Nephron (organoid): ENCODE data around the gene MYOD1.

Experiments used
- H3K27ac Mint-ChIP-seq, 3 experiments: 2 replicates each; pipeline ENCODE4 v1.8.0; 2020; ENCODE audit warnings: mixed read lengths in 3 of 3, mild to moderate bottlenecking in 2 of 3, moderate library complexity in 1 of 3
- H3K27me3 Mint-ChIP-seq: 2 replicates; pipeline ENCODE4 v1.8.0; 2021; ENCODE audit warnings: low read depth, mild to moderate bottlenecking, moderate library complexity, mixed read lengths
- H3K36me3 Mint-ChIP-seq: 2 replicates; pipeline ENCODE4 v1.8.0; 2020; ENCODE audit warnings: low read depth, mixed read lengths
- H3K4me1 Mint-ChIP-seq: 2 replicates; pipeline ENCODE4 v1.8.0; 2020; ENCODE audit warnings: mixed read lengths
- H3K4me3 Mint-ChIP-seq, 3 experiments: 2 replicates each; pipeline ENCODE4 v1.8.0; 2020; ENCODE audit warnings: mild to moderate bottlenecking in 3 of 3, mixed read lengths in 3 of 3, moderate library complexity in 2 of 3
- H3K9me3 Mint-ChIP-seq: 2 replicates; pipeline ENCODE4 v1.8.0; 2020; ENCODE audit warnings: mixed read lengths
- TF ChIP-seq, protein P1 (sequence below), 3 experiments: fragments of 200-600 bp; sonication (generic); IDR thresholded peaks; one replicate each; pipeline ENCODE4 v1.5.0; 2021; ENCODE audit warnings: antibody characterized with exemption in 3 of 3; ENCODE audit not compliant: unreplicated experiment in 3 of 3

The MYOD1 gene

DNA sequence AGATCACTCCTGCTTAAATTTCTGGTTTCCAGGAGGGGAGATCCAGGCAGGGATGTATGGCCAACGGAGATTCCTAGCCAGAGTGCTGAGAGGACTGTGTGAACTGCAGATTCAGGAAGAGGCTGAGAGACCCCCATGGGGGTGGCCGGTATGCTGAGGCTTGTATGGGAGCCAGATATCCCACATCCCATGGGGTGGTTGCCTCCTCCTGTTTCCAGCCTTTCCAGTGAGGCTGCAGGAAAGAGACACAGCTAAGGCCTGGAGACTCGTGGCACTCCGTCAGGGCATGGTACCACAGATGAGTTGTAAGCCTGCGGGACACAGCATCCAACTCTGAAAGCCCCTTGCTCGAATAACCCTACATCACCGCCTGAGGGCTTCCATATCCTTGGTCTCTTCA lies 1.4 kb upstream of the MYOD1 start:
- TF ChIP-seq, protein P1, sequence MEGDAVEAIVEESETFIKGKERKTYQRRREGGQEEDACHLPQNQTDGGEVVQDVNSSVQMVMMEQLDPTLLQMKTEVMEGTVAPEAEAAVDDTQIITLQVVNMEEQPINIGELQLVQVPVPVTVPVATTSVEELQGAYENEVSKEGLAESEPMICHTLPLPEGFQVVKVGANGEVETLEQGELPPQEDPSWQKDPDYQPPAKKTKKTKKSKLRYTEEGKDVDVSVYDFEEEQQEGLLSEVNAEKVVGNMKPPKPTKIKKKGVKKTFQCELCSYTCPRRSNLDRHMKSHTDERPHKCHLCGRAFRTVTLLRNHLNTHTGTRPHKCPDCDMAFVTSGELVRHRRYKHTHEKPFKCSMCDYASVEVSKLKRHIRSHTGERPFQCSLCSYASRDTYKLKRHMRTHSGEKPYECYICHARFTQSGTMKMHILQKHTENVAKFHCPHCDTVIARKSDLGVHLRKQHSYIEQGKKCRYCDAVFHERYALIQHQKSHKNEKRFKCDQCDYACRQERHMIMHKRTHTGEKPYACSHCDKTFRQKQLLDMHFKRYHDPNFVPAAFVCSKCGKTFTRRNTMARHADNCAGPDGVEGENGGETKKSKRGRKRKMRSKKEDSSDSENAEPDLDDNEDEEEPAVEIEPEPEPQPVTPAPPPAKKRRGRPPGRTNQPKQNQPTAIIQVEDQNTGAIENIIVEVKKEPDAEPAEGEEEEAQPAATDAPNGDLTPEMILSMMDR (IDR thresholded peaks at IDR 0.05; ENCODE audit: unreplicated experiment in 3 of 3): no peak
- H3K4me3 Mint-ChIP-seq: peak overlapping the region in 1 of 3 experiments; percentile 85
- H3K9me3 Mint-ChIP-seq: no peaks in the 10 kb centered on the region

DNA sequence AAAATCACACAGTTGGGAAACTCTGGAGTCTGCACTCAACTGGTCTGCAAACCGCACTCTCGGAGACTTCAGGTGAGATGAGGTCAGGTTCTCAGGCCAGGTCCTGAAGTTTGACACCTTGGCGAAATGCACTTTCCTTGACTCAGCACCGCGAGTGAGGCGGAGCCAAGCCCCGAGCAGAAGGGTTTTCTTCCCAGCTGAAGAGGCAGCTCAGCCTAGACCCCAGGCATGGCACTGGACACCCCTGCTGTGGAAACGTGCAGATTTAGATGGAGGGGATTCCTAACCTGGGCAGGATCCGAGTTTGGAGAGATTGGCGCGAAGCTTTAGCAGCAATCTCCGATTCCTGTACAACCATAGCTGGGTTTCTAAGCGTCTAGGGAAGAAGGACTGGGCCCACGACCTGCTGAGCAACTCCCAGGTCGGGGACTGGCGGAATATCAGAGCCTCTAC lies 835 bp upstream of the MYOD1 start:
- H3K4me1 Mint-ChIP-seq: peaks cover 11% of the 10 kb centered on the region
- peak overlapping the region; percentile 66 to 85 (median 75) for H3K4me3 Mint-ChIP-seq
- no peaks in the 10 kb centered on the region for H3K36me3 Mint-ChIP-seq
- H3K27me3 Mint-ChIP-seq: peaks cover 54% of the 10 kb centered on the region
- H3K27ac Mint-ChIP-seq: no peak overlapping the region
- no peaks in the 10 kb centered on the region for H3K9me3 Mint-ChIP-seq
- TF ChIP-seq, protein P1 (IDR thresholded peaks at IDR 0.05; ENCODE audit: unreplicated experiment in 3 of 3): no peak

More for the DNA sequence above, 1.4 kb upstream of the MYOD1 start:
- Mint-ChIP-seq H3K27ac (no peak overlapping the region), H3K4me1 (peaks cover 14% of the 10 kb centered on the region), H3K36me3 (no peaks in the 10 kb centered on the region), H3K27me3 (peaks cover 54% of the 10 kb centered on the region)

DNA sequence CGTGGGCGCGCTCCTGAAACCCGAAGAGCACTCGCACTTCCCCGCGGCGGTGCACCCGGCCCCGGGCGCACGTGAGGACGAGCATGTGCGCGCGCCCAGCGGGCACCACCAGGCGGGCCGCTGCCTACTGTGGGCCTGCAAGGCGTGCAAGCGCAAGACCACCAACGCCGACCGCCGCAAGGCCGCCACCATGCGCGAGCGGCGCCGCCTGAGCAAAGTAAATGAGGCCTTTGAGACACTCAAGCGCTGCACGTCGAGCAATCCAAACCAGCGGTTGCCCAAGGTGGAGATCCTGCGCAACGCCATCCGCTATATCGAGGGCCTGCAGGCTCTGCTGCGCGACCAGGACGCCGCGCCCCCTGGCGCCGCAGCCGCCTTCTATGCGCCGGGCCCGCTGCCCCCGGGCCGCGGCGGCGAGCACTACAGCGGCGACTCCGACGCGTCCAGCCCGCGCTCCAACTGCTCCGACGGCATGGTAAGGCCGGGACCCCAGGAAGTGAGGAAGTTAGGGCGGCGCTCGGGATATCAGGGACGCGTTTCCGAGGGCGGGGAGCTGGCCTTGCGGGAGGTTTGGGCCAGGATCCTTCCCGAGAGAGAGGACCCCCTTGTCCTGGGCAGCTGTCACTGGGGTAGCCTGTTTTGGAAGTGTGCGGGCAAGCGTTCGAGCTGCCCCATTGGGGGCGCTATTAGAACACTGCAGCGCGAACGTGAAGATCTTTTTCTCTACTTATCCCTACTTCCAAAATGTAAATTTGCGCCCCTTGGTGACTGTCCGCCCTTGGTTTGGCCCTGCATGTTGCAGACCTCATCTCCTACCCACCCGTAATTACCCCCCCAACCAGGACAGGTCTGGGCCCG lies 796 bp downstream of the MYOD1 start:
- TF ChIP-seq, protein P1 (IDR thresholded peaks at IDR 0.05; ENCODE audit: unreplicated experiment in 3 of 3): peak in 2 of 3 experiments; percentile 28 to 44
- Mint-ChIP-seq H3K36me3 (no peaks in the 10 kb centered on the region), H3K9me3 (no peaks in the 10 kb centered on the region), H3K27me3 (peaks cover 59% of the 10 kb centered on the region), H3K4me1 (peaks cover 5% of the 10 kb centered on the region), H3K27ac (no peak overlapping the region), H3K4me3 (peak overlapping the region; percentile 70 to 86 (median 81))

DNA sequence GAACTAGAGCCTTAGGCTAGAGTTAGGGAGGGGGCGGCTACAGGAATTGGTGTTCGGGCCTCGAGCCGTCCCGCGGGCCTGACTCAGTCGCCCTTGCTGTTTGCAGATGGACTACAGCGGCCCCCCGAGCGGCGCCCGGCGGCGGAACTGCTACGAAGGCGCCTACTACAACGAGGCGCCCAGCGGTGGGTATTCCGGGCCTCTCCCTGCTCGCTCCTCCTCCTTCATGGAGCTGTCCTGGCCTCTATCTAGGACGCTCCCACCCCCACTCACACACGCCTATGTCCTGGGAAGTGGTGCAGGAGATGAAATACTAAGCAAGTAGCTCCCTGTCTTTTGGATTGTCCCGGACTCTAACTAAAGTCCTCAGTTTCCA lies 1.4 kb downstream of the MYOD1 start:
- Mint-ChIP-seq H3K4me1 (peaks cover 5% of the 10 kb centered on the region), H3K4me3 (peak overlapping the region; percentile 68 to 86 (median 81)), H3K36me3 (no peaks in the 10 kb centered on the region), H3K27me3 (peaks cover 64% of the 10 kb centered on the region), H3K27ac (no peak overlapping the region), H3K9me3 (no peaks in the 10 kb centered on the region)
- TF ChIP-seq, protein P1 (IDR thresholded peaks at IDR 0.05; ENCODE audit: unreplicated experiment in 3 of 3): no peak

DNA sequence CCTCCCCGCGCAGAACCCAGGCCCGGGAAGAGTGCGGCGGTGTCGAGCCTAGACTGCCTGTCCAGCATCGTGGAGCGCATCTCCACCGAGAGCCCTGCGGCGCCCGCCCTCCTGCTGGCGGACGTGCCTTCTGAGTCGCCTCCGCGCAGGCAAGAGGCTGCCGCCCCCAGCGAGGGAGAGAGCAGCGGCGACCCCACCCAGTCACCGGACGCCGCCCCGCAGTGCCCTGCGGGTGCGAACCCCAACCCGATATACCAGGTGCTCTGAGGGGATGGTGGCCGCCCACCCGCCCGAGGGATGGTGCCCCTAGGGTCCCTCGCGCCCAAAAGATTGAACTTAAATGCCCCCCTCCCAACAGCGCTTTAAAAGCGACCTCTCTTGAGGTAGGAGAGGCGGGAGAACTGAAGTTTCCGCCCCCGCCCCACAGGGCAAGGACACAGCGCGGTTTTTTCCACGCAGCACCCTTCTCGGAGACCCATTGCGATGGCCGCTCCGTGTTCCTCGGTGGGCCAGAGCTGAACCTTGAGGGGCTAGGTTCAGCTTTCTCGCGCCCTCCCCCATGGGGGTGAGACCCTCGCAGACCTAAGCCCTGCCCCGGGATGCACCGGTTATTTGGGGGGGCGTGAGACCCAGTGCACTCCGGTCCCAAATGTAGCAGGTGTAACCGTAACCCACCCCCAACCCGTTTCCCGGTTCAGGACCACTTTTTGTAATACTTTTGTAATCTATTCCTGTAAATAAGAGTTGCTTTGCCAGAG lies 2.0 kb downstream of the MYOD1 start:
- no peak overlapping the region for H3K27ac Mint-ChIP-seq
- H3K4me1 Mint-ChIP-seq: peaks cover 5% of the 10 kb centered on the region
- no peaks in the 10 kb centered on the region for H3K36me3 Mint-ChIP-seq
- TF ChIP-seq, protein P1 (IDR thresholded peaks at IDR 0.05; ENCODE audit: unreplicated experiment in 3 of 3): no peak
- H3K4me3 Mint-ChIP-seq: peak overlapping the region; percentile 68 to 86 (median 81)
- H3K9me3 Mint-ChIP-seq: no peaks in the 10 kb centered on the region
- peaks cover 67% of the 10 kb centered on the region for H3K27me3 Mint-ChIP-seq
